NCI-H2227 (cell line): ENCODE measurements around the gene RASGRF2.
"Not testable (repeated sequence)": the region's sequence is repeated elsewhere in the genome, so short reads cannot be mapped to it uniquely, and the experiment has no call there.

ENCODE experiments used
- DNase-seq: peaks from one replicate; lab custom pipeline; 2025; ENCODE audit not compliant: unreplicated experiment; lab: John Stamatoyannopoulos, UW

Gene RASGRF2

DNA sequence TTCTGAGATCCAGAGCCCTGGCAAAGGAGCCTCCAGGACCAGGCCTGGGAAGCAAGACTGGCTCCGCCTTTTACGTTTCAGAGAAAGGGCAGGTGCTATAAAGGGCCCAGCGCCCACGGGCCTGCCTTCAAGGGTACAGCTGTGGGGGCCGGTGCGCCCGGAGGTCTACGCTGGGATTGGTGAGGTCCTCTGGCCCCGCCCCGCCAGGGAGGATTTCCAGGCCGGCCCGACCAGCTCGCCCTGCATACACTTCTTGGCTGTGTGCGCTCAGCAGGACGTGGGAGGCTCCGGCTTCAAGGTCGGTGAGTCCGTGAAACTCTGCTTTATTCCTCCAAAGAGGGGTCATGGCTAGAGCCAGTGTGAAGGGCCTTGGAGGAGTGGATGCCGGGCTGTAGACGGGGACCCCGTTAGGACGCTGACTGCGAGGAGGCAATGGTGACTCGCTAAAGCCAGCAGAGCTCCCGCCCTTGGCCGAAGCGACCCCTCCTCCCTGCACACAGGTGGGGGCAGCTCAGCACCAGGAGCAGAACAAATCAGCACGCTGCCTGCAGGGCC, 273.0 kb downstream of the RASGRF2 start, which contains the start of gene CKMT2:
TSS of gene CKMT2 (plus strand) at position 243 of the 555 bp plus-strand sequence. CDS start 17,811 bp downstream, outside the sequence.
- DNase-seq: peak; percentile 77

DNA sequence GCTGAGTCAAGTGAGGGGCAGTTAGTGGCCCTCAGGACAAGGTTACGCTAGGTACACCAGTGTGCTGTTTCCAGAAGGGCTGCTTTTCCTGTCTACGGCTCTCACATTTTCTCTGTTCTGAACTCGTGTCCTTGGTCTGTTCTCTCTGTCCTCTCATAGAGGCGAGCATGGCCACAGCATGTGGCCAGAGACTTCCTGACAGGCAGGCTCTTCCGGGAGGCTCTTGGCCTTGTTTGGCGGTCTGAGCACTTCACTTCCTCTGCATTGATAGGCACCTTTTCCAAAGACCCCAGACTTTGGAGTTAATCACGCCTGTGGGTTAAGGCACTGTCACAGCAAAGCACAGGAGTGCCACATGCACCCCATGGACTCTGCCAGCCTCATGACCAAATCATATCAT, 274.1 kb downstream of the RASGRF2 start:
- no peak for DNase-seq

DNA sequence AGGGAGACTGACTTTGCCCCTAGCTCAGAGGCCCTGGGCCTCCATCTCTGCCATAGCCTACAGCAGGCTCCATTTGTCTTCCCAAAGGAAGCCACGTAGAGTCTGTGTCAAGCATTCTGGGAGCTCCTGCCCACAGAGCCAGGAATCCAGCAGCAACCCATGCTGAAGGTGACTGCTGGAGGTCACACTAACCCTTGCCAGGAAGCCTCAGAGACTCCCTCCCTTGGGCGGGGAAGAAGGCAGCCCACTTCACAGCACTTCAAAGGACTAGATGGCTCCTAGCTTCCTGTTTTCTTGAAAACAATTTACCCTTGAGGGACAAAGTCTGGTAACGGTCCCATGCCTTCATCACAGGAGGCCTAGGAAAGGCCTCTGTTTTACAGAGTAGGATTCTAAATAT, 274.6 kb downstream of the RASGRF2 start:
- no peak for DNase-seq

DNA sequence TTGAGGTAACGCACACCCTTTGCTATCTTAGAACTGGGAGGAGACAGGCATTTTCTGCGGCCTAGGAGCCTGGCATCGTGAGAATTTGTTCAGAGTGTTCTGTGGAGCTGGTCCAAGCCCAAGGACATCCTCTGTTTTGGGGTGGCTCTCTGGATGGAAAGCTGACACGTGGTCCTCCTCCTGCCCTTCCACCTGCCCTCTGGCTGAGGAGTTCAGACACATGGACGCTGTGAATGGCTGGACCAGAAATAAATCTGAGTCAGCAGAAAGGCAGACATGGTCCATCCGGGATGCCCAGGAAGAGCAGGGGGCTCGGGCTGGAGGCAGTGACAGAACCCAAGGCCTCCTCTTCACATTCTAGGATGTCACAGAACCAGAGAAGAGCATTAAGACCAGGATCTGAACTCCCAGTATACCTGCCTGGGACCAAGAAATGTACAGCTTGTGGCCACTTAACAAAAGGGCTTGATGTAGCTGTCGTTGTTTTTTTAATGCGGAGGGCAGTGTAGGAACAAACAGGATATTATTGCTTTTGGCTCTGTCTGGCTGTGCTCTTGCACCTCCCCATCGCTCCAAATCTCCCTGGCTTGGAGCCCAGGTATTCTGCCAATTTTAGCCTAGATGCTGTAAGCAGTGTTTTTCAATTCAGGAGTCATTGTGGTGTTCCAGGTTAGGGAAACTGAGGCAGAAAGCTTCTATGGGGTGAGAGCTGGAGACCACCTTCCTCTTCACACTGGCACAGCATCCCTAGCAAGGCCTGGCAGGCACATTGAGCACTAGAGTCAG, 275.3 kb downstream of the RASGRF2 start:
- no peak for DNase-seq

DNA sequence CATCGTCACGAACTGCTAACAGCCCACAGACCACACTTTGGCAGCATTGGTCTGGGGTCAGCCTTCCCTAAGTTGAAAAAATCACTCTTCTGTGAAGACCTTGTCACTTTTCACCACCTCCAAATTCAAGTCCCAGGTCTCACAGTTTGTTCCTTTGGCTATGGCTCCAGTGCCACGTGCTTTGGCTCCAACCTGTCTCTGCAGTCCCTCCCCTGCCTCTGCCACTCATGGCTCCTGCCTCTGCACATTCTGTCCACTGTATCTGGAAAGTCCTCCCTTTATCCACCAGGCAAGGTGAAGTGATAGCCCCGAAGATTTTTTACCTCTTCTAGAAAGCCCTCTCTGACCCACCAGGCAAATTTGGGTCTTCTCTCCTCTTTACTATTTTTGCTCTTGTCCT, 278.3 kb downstream of the RASGRF2 start:
- no peak for DNase-seq

DNA sequence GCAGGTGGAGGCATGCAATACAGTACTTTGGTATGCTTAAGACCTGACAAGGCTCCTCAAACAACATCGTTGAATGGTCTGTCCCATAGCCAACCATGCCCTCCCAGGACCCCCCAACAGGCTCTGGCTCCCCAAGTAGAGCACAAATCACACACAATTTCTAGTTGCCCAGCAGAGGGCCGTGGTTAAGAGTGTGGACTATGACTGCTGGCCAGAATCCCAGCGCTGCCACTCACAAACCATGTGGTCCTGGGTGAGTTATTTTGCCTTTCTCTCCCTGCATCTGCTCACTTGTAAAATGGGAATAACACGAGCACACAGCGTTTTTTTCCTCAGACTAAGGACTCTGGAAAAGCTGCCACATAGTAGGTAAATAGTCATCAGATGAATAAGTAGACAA, 279.4 kb downstream of the RASGRF2 start:
- no peak for DNase-seq

DNA sequence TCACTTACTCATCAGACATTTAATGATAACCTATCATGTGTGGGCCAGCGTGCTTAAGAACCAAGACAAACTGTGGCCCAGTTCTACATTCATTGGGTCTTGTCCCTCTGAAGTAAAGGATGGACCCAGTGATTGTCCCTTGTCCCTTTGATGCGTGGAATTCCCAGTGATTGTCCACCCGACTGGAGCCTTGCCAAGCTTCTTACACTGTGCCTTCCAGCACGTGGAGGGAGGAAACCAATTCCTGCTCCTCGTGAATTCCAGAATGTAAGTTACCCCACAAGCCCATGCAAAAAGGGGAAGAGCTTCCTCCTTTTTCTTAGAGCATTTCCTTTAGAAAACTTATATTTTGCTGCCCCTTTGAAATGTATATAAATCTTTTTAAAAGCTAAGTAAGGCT, 280.8 kb downstream of the RASGRF2 start:
- DNase-seq: no peak

DNA sequence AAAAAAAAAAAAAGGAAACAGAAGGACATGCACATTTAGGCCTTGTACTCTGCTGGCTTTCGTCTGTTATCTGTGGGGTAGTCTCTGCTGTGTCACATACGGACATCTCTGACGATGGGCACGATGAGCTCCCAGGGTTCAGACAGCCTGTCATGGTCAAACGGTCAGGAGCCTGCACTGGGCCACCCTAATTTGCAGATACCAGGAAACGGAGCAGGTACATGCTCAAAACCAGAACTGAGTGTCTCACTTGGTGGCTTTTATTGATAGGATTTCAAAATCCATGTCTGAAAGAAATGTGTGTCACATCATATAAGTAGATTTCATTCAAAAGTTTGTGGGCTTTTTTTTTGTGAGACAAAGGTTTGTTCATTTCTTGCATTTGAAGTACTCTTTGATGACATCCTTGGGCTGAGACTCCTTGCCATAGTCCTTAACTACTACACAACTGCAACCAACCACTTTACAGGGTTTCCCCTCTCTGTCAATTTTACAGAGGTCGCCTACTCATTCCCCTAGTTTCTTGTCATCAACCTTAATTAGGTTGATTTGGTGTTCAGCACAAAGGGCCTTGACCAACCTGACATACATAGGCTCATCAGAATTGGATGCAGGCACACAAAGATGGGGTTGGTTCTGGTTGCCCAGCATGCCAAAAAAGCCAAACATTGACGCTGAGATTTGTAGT, 281.9 kb downstream of the RASGRF2 start:
- DNase-seq: no peak

DNA sequence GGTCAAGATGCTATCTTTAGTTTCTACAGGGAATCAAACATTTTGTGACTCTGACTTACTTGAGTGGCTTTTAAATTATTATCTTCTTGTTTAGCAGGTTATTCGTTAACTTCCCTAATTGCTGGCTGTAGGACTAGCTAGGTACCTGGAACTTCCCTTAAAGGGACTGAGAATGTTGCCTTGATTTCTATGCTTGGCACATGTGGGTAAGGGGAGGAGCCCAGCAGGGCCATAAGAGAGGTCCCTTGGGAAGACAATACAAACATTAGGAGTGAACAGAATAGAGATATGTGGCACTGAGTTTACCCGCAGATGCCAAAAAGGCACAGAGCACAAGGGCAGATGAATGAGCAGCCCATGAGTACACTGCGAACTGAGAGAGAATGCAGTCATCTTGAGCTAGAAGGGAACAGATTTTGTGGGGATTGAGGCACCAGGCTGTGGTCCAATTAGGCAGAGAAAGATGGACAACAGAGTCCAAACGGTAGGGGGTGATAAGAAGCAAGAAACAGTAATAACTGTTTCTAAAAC, 282.8 kb downstream of the RASGRF2 start:
- no peak for DNase-seq

DNA sequence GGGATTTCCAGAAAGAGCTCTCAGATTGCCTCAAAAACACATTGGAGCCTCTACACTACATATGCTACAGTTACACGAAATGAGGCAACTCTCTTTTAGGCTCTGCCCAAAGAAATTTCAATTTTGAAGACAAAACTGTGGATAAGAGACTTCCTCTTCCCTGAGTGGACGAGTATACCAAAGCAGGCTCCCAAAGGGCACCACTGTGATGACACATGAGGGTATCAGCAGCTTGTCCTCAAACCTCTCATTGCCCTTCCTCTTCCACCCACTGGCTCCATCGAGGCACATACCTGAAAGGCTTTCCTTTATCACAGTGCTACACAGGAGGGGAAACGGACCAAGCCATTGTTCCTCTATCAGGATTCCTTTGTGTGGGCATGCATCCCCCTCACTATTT, 284.3 kb downstream of the RASGRF2 start:
- no peak for DNase-seq

DNA sequence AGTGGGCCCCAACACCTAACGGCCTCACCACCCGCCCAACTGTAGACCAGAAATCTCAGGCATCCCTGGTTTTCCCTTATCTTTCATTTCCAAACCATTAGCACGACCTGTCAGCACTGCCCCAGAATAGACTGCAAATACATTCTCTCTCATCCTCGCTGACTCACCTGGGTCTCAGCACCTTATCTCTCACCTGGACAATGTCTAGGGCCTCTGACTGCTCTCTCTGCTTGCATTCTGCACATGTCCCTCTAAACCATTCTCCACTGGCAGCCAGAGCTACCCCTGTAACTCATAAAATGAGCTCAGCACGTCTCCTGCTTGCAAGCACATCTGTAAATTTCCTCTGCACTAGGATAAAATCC, 285.7 kb downstream of the RASGRF2 start:
- no peak for DNase-seq

DNA sequence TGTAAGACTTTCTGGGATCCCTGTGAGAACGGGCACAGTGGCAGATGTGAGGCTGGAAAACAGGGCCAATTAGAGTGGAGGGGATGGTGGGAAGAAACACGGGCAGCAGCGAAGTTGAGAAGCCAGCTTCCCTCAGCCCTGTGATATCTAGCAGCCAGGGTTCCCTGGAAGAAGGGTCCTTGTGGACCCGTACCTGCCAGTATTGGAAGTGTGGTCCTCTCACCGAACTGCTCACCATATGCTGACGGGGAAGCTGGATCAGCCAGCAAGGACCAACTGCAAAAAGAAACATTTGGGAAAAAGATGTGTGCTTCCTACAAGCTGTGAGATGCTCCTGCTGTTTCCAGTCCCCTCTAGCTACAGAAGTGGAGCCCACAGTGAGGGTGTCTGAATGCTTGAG, 286.5 kb downstream of the RASGRF2 start:
- no peak for DNase-seq

DNA sequence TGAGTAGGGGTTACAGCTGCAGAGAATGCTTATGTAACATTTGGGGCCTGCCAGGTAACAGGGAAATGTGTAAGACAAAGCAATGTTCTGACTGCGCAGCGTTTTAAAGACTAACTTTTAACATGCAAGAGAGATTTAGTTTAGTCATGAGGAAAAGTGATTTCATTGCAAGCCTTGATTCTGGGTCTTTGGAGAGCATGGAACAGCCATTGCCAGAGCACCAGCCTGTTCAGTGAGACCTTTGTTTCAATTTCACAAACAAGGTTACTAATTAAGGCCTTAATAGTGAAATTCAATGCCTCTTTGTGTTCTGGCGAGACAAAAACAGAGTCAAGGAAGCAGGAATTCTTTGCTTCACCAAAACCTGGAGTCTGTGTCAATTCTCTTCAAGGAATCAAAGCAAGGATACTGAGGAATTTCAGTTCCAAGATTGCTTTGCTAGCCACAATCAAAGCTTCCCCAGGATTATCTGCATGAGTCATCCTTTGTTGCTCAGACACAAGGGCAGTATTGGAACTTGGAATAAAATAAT, 287.3 kb downstream of the RASGRF2 start:
- DNase-seq: no peak

DNA sequence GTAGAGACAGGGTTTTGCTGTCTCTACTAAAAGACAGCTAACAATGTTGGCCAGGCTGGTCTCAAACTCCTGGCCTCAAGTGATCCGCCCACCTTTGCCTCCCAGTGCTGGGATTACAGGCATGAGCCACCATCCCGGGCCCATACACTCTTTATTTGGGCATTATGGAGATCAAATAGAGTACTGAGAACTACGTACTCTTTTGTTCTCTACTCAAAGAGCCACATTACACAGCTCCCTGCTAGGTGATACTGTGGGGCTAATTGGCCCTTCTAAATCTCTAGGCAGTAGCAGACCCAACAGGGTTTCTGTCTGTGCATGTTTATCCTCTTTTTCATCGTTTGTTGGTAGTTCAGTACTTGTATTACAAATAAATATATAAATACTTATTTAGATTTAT, 289.1 kb downstream of the RASGRF2 start:
- DNase-seq: no peak

DNA sequence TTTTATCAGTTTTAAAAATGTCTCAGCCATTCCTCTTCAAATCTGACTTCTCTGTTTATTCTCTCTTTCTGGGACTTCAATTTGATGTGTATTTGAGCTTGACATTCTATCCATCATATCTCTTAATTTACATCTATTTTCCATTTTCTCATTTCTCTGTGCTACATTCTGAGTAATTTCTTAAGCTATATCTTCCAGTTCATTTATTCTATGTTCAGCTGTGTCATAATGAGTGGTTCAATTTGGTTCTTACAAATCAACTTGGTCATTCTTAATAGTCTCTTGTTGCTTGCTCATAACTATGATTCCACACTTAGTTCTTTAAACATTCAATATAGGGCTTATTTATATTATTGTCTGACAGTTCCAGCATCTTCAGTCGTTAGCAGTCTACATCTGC, 289.8 kb downstream of the RASGRF2 start:
- DNase-seq: no peak

DNA sequence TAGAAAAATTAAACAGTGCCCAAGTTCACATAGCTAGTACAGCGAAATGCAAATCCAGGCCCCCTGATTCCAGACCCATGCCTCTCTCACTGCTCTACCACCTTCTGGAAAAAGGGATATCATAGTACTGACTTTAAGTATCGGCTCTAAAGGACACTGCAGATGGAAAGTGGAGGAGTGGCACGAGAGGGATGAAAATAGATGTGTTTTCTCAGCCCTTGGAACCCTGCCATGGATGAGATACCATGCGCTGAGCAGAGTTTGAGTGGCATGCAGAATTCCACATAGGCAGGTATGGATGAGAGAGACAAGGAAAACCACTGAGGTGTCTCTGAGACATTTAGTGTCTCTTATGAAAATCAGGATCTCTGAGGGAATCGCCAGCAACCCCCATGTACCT, 291.8 kb downstream of the RASGRF2 start:
- no peak for DNase-seq

DNA sequence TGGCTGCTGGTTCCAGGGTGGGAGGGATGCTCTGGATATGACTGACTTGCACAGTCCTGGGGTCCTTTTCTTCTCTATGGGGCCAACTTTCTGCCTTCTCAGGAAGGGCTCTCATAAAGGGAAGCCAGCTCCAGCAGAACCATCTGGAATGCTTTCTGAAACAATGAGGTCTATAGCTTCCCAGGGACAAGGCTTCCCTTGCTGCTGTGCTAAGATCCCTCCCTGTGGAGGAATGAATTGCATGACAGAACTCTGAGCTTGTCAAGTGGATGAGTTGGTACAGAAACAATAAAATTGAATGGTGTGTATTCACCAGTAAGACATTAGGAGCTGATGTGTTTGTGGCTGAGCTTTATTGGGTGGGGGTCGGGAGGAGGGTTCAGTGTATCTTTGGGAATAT, 292.7 kb downstream of the RASGRF2 start:
- no peak for DNase-seq

DNA sequence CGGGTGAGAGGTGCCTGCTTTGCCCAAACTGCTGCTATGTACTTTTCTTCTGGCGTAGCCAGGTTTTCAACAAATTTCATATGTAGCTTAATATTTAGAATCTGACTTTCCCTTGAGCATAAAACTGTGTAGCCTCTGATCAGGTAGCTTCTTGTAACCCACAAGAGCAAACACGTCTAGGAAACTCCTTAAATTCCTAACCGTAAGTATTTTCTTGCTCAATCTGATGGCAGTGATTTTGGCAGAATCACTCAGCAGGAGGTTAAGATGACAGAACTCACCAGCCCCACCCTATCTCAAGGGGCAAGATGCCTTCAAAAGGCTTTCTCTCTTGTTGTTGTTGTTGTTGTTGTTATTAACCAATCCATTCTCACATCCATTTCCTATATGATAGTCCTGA, 293.7 kb downstream of the RASGRF2 start:
- DNase-seq: no peak

DNA sequence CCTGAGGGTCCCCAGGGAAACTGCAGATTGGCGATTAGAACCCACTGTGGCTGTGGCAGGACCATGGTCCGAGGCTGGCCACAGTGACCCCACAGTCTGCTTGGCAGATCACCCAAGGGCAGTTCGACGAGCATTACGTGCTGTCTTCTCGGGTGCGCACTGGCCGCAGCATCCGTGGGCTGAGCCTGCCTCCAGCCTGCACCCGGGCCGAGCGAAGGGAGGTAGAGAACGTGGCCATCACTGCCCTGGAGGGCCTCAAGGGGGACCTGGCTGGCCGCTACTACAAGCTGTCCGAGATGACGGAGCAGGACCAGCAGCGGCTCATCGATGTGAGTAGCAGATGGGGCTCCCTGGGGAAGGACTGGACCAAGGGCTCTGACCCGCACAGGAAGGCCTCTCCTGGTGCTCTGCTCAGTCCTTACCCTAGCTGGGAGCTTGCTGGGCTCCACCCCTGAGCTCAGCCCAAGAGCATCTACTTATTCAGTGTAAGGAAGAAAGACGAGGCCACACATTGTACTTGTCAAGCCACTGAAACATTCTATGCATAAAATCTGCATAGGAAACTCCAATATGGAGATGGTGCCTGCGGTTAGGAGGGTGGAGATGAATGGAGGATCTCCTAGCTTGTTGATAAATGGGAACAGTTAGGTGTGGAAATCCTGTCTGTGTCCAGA, 294.9 kb downstream of the RASGRF2 start:
- DNase-seq: no peak

DNA sequence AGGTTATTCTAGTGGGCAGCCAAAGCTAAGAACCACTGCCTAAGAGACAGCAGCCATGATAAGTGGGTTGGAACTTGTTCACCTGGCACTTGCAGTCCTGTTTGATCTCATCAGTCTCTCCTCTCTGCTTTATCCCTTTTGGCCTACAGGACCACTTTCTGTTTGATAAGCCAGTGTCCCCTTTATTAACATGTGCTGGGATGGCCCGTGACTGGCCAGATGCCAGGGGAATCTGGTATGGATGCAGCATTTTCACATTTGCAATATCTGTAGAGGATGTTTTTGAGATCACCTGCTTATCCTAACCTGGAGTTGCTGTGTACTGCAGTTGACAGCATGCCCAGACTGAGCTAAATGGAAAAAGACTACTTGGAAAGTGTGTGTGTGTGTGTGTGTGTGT, 296.6 kb downstream of the RASGRF2 start:
- DNase-seq: no peak

DNA sequence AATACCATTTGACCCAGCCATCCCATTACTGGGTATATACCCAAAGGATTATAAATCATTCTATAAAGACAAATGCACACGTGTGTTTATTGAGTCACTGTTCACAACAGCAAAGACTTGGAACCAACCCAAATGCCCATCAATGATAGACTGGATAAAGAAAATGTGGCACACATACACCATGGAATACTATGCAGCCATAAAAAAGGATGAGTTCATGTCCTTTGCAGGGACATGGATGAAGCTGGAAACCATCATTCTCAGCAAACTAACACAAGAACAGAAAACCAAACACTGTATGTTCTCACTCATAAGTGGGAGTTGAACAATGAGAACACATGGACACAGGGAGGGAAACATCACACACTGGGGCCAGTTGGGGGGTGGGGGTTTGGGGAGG, 302.6 kb downstream of the RASGRF2 start:
- DNase-seq: not testable (repeated sequence)
